T-helper 2 cell treated with Interferon-gamma antibody and Interleukin-4, amounts not matched to agents 5 μg/mL and 100 μg/mL, for 36 hours (primary cell): Measurements from ENCODE around the gene NAT9.

Experiments
- DNase-seq: peaks from one replicate; pipeline ENCODE4 v3.0.0; 2021; ENCODE audit warnings: low spot score
- H3K27ac Mint-ChIP-seq: one replicate; pipeline ENCODE4 v1.8.0; 2021; ENCODE audit warnings: mild to moderate bottlenecking, mixed read lengths
- H3K27me3 Mint-ChIP-seq: one replicate; pipeline ENCODE4 v1.8.0; 2021; ENCODE audit warnings: low read depth, mixed read lengths
- H3K36me3 Mint-ChIP-seq: one replicate; pipeline ENCODE4 v1.8.0; 2021; ENCODE audit warnings: low read depth, mixed read lengths
- H3K4me1 Mint-ChIP-seq: one replicate; pipeline ENCODE4 v1.8.0; 2021; ENCODE audit warnings: low read depth, mixed read lengths
- H3K4me3 Mint-ChIP-seq: one replicate; pipeline ENCODE4 v1.8.0; 2022; ENCODE audit warnings: mild to moderate bottlenecking, moderate library complexity, mixed read lengths
- H3K9me3 Mint-ChIP-seq: one replicate; pipeline ENCODE4 v1.8.0; 2021; ENCODE audit warnings: mixed read lengths

NAT9 gene

GRCh38 chr17:74746376-74746775, 29.8 kb downstream of the NAT9 start:
- Mint-ChIP-seq H3K4me1 (peaks cover 51% of the 10 kb centered on the region), H3K9me3 (no peaks in the 10 kb centered on the region), H3K27ac (peak overlapping the region; percentile 81), H3K27me3 (no peaks in the 10 kb centered on the region), H3K36me3 (peaks cover 52% of the 10 kb centered on the region), H3K4me3 (peak overlapping the region; percentile 67)
- DNase-seq: no peak

GRCh38 chr17:74745548-74746177, 30.5 kb downstream of the NAT9 start:
- peaks cover 49% of the 10 kb centered on the region for H3K36me3 Mint-ChIP-seq
- no peak overlapping the region for H3K27ac Mint-ChIP-seq
- DNase-seq: no peak
- H3K4me3 Mint-ChIP-seq: no peak overlapping the region
- no peaks in the 10 kb centered on the region for H3K9me3 Mint-ChIP-seq
- peaks cover 54% of the 10 kb centered on the region for H3K4me1 Mint-ChIP-seq
- no peaks in the 10 kb centered on the region for H3K27me3 Mint-ChIP-seq

DNA sequence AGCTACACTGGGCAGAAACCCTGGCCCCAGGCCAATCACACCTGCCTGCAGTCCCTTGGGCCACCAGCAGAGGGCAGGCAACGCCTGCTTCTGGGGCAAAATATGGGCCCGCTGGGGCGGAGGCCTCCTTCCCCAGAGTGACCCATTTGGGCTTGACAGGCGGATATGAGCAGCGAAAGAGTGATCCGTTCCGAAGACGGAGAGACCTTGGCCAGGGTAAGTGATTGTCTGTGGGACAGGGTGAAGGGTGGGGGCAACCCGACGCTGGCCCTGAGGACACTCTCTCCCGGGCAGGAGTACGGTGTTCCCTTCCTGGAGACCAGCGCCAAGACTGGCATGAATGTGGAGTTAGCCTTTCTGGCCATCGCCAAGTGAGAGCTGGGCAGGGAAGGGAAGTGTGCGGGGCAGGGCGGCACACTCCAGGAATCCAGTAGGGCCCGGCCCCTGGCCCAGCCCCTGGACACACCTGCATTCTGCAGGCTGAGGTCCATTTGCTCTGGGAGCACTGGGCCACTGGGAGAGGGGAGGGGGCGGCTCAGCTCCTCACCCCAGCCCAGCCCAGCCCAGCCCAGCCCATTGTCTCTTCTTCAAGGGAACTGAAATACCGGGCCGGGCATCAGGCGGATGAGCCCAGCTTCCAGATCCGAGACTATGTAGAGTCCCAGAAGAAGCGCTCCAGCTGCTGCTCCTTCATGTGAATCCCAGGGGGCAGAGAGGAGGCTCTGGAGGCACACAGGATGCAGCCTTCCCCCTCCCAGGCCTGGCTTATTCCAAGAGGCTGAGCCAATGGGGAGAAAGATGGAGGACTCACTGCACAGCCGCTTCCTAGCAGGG, 31.2 kb downstream of the NAT9 start:
- Mint-ChIP-seq H3K4me3 (peak overlapping the region; percentile 72), H3K27me3 (no peaks in the 10 kb centered on the region), H3K9me3 (no peaks in the 10 kb centered on the region), H3K36me3 (peaks cover 49% of the 10 kb centered on the region), H3K4me1 (peaks cover 61% of the 10 kb centered on the region), H3K27ac (peak overlapping the region; percentile 69)
- peak; percentile 81 for DNase-seq

- peaks cover 65% of the 10 kb centered on the region for H3K4me1 Mint-ChIP-seq
- H3K27ac Mint-ChIP-seq: peak overlapping the region; percentile 69
- DNase-seq: no peak
- H3K9me3 Mint-ChIP-seq: no peaks in the 10 kb centered on the region
- H3K27me3 Mint-ChIP-seq: no peaks in the 10 kb centered on the region
- H3K4me3 Mint-ChIP-seq: peak overlapping the region; percentile 72
- peaks cover 46% of the 10 kb centered on the region for H3K36me3 Mint-ChIP-seq
Observed at GRCh38 chr17:74744349-74744713, 31.8 kb downstream of the NAT9 start.

- no peaks in the 10 kb centered on the region for H3K27me3 Mint-ChIP-seq
- H3K36me3 Mint-ChIP-seq: peaks cover 49% of the 10 kb centered on the region
- H3K4me1 Mint-ChIP-seq: peaks cover 70% of the 10 kb centered on the region
- H3K9me3 Mint-ChIP-seq: no peaks in the 10 kb centered on the region
- no peak for DNase-seq
- H3K27ac Mint-ChIP-seq: peak overlapping the region; percentile 69
- H3K4me3 Mint-ChIP-seq: peak overlapping the region; percentile 72
Observed at GRCh38 chr17:74743755-74744154, 32.4 kb downstream of the NAT9 start.

- peak overlapping the region; percentile 87 for H3K27ac Mint-ChIP-seq
- no peak for DNase-seq
- peak overlapping the region; percentile 72 for H3K4me3 Mint-ChIP-seq
Observed at GRCh38 chr17:74742978-74743545, 33.1 kb downstream of the NAT9 start.

DNA sequence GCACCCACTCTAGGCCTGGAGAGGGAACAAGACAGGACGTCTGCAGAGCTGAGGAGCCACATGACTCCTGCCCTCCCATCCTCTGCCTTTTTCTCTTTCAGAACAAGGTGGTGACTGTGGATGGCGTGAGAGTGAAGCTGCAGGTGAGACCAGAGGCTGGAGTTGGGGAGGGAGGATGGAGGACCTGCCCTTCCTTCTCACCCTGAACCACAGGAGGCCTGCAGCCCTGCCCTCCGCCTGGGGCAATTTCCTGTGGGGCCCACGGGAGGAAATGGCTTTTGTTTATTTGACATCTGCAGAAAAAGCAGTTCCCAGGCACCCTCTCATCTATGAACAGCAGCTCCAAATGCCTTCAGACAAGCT, 34.0 kb downstream of the NAT9 start:
- peak overlapping the region; percentile 72 for H3K4me3 Mint-ChIP-seq
- DNase-seq: peak; percentile 62
- H3K27me3 Mint-ChIP-seq: no peaks in the 10 kb centered on the region
- no peaks in the 10 kb centered on the region for H3K9me3 Mint-ChIP-seq
- H3K4me1 Mint-ChIP-seq: peaks cover 72% of the 10 kb centered on the region
- H3K27ac Mint-ChIP-seq: peak overlapping the region; percentile 87
- peaks cover 55% of the 10 kb centered on the region for H3K36me3 Mint-ChIP-seq

More at GRCh38 chr17:74742978-74743545, 33.1 kb downstream of the NAT9 start:
- Mint-ChIP-seq H3K36me3 (peaks cover 51% of the 10 kb centered on the region), H3K27me3 (no peaks in the 10 kb centered on the region), H3K9me3 (no peaks in the 10 kb centered on the region), H3K4me1 (peaks cover 74% of the 10 kb centered on the region)

DNA sequence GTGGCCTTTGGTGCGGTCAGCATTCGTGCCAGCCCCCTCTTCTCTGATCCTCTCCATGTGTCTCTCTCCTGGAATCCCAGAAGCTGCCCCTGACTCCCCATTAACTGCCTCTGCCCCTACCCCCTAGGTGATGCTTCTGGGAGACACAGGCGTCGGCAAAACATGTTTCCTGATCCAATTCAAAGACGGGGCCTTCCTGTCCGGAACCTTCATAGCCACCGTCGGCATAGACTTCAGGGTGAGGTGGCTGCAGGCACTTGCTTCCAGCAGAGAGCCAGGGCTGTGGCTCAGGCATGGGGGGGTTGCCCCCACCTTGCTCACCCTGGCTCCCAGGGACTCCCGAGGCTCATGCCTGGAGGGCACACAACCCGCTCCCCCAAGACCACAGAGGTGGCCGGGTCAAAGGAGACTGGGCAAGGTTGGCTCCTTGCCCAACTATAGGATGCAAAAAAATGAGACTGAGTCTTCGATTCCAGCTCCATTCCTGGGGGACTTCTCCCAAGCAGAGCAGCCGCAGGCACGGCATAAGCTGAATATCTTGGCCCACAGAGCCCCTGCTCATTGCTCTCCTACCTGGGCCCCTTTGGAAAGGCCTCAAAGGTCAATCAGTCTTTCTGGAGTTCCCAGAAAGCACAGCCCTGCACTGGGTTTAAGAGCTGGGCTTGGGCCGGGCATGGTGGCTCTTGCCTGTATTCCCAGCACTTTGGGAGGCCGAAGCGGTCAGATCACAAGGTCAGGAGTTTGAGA, 35.3 kb downstream of the NAT9 start:
- Mint-ChIP-seq H3K9me3 (no peaks in the 10 kb centered on the region), H3K27ac (peak overlapping the region; percentile 87), H3K36me3 (peaks cover 51% of the 10 kb centered on the region), H3K27me3 (no peaks in the 10 kb centered on the region), H3K4me3 (peak overlapping the region; percentile 72), H3K4me1 (peaks cover 70% of the 10 kb centered on the region)
- no peak for DNase-seq

DNA sequence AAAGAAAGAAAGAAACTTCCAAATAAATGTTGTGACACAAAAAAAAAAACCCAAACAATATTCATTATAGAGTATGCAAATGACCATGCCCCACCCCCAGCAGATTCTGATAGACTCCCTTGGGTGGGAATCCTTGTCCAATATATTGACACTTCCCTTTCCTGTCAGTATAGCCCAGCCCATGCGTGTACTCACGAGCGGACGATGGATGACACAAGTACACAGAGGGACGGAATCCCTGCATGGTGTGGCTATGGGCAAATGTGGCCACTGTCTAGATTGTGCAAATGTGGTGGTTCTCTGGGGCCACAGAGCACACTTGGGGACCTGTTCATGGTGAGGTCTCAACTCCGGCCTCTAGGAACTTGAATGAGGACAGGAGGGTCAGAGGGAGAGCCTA, 36.0 kb downstream of the NAT9 start:
- Mint-ChIP-seq H3K27ac (peak overlapping the region; percentile 77), H3K4me3 (peak overlapping the region; percentile 72), H3K36me3 (peaks cover 51% of the 10 kb centered on the region), H3K27me3 (no peaks in the 10 kb centered on the region), H3K9me3 (no peaks in the 10 kb centered on the region), H3K4me1 (peaks cover 70% of the 10 kb centered on the region)
- no peak for DNase-seq

- peak overlapping the region; percentile 82 for H3K27ac Mint-ChIP-seq
- peaks cover 70% of the 10 kb centered on the region for H3K4me1 Mint-ChIP-seq
- H3K4me3 Mint-ChIP-seq: peak overlapping the region; percentile 94
- H3K36me3 Mint-ChIP-seq: peaks cover 46% of the 10 kb centered on the region
- no peak for DNase-seq
- H3K9me3 Mint-ChIP-seq: no peaks in the 10 kb centered on the region
- H3K27me3 Mint-ChIP-seq: peaks cover 6% of the 10 kb centered on the region
Observed at GRCh38 chr17:74739227-74739831, 36.8 kb downstream of the NAT9 start.

DNA sequence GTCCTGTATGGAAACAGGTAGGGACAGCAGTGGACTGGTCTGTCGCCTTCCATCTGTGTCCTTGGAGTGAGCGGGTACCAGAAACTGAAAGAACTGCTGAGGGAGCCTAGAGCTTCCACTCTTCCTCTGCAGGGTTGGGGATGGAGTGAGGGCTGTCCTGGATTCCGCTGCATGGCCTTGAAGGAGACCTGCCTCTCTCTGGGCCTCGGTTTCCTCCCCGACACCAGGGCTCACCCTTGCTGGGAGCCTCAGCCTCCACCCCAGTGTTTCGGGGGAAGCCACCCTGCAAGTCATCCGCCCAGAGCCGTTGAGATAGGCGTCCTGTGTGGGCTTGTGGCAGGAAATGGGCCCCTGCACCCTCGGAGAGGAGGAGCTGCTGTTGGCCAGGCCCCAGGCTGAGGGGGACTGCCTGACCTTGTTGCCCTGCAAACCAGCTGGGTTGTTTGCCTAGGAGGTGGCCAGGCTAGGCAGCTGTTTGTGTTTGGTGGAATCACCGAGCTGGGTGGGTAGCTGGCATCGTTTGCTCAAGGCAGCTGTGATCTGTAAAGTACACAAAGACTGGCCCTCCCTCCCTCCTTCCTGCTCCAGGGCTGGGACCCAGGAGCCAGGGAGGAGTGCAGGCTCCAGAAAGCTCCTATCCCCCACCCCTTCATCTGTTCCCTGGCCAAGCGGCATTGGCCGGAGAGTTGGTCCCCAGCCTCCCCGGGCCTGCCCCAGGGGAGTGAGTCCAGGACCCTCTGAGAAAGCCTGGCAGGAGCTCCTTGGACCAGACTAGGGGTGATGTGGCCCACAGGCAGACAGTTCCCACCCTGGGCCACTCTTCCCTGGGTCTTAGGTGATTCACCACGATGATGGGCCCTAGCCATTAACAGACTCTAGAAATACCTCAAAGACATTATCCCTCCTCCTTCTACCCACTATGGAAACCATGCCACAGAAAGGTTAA, 37.8 kb downstream of the NAT9 start:
- peak; percentile 85 for DNase-seq
- peaks cover 63% of the 10 kb centered on the region for H3K4me1 Mint-ChIP-seq
- H3K36me3 Mint-ChIP-seq: peaks cover 38% of the 10 kb centered on the region
- H3K27me3 Mint-ChIP-seq: peaks cover 6% of the 10 kb centered on the region
- peak overlapping the region; percentile 94 for H3K4me3 Mint-ChIP-seq
- H3K27ac Mint-ChIP-seq: peak overlapping the region; percentile 82
- H3K9me3 Mint-ChIP-seq: no peaks in the 10 kb centered on the region

GRCh38 chr17:74737299-74738050, 38.7 kb downstream of the NAT9 start:
- no peaks in the 10 kb centered on the region for H3K9me3 Mint-ChIP-seq
- H3K27ac Mint-ChIP-seq: peak overlapping the region; percentile 82
- peaks cover 6% of the 10 kb centered on the region for H3K27me3 Mint-ChIP-seq
- H3K36me3 Mint-ChIP-seq: peaks cover 32% of the 10 kb centered on the region
- peak overlapping the region; percentile 94 for H3K4me3 Mint-ChIP-seq
- peak; percentile 41 for DNase-seq
- H3K4me1 Mint-ChIP-seq: peaks cover 55% of the 10 kb centered on the region
